GM18498 (cell line): ENCODE measurements around the gene PTGFRN.
"Not testable (repeated sequence)": the region's sequence is repeated elsewhere in the genome, so short reads cannot be mapped to it uniquely, and the experiment has no call there.

ENCODE experiments used
- ATAC-seq: cut with Tn5 transposase; IDR thresholded peaks from one replicate; pipeline ENCODE4 v1.9.1; 2021; ENCODE audit warnings: mild to moderate bottlenecking, moderate library complexity; ENCODE audit not compliant: unreplicated experiment

The PTGFRN gene

DNA sequence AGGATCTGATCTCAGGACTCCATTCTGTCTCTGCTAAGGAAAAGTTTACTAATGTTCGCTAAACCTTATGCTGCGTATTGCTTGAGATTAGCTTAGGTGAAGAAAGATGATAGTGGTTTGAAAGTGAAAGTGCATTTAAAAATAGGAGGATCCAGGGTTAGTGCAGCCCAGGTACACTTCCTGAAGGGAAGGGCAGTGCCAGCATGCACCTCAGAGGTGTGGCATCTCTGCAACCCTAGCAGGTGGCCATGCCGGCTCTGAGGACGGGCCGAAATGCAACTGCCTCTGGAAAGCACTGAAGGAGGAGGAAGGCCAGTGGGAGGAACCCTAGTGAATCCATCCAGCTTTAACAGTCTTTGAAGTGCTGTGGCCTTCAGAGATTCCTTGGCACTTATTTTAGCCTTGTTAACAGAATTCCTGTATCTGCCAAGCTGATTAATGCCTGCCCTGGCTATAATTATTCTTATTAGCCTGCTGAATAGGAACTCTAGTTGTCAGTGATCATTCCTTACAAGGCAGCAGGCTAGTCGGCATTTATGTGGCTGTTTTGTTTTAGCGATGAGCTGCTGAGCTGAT lies 5.5 kb downstream of the PTGFRN start:
- no peak for ATAC-seq

- no peak for ATAC-seq
These were observed 6.3 kb downstream of the PTGFRN start for GRCh38 chr1:116916002-116916401.

GRCh38 chr1:116916533-116917445 lies 7.1 kb downstream of the PTGFRN start:
- no peak for ATAC-seq

- no peak for ATAC-seq
These were observed 9.1 kb downstream of the PTGFRN start for GRCh38 chr1:116918714-116919357.

DNA sequence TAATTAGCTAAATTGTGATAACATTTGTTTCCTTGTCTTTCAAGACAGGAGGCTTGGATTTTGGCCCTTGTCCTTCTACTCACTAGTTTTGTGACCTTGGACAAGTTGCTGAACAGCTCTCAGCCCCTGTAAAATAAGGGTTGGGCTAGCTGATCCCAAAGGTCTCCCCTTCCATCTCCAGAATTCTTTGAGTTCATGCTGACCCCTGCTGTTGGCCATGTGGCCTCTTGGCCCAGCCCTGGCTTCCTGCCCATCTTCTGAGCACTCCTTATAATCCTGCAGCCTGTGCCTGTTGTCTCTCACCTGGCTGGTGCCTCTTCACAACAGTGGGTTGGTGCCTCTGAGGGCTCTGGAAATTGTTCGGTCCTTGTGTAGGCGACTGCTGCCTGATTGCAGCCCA lies 10.1 kb downstream of the PTGFRN start:
- ATAC-seq: no peak

GRCh38 chr1:116920211-116920610 lies 10.5 kb downstream of the PTGFRN start:
- no peak for ATAC-seq

- no peak for ATAC-seq
These were observed 11.7 kb downstream of the PTGFRN start for GRCh38 chr1:116921301-116921885.

- ATAC-seq: no peak
These were observed 12.2 kb downstream of the PTGFRN start for GRCh38 chr1:116921937-116922336.

DNA sequence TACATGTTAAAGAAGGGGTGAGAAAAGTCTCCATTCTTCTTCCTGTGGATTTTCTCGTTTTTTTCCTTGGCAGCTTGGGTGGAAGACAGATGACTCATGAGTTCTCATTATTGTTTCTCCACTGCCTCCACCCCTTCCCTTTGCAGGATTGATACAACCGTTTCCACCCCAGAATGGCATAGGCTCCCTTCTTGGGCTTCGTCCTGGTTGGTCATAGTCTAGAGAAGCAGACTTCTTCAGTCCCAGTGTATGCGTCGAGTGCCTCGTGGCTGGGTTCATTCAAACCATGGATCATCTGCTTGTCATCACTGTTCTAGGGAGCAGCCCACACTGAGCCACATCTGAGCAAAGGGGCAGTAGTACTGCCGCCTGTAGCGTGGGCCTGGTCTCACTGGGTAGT lies 13.7 kb downstream of the PTGFRN start:
- no peak for ATAC-seq

DNA sequence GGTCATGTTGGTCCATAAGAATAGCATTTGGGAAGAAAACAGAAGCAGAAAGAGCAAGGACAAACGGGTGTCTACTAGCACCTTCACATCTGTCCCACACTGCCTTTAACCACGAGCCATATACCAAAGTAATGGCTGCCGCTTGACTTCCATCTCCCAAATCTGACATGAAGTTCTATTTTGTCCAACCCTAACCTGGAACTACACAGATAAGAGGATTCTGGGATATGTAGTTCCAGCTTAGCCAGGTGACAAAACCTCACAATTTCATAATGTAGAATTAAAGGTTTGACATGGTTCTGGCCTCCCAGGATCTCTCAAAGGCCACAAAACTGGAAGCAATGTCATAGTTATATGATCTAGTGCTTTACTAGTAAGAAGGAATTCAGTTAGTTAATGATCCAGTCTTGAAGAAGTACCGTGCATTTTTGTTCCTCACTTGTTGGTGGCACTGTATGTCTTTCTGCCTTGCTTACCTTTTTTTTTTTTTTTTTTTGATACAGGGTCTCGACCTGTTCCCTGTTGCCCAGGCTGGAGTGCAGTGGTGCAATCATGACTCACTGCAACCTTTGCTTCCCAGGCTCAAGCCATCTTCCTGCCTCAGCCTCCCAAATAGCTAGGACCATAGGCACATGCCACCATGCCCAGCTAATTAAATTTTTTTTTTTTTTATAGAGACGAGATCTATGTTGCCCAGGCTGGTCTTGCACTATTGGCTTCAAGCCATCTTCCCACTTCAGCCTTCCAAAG lies 17.5 kb downstream of the PTGFRN start:
- ATAC-seq: no peak

GRCh38 chr1:116929961-116930592 lies 20.4 kb downstream of the PTGFRN start:
- no peak for ATAC-seq

GRCh38 chr1:116931016-116931918 lies 21.6 kb downstream of the PTGFRN start:
- no peak for ATAC-seq

DNA sequence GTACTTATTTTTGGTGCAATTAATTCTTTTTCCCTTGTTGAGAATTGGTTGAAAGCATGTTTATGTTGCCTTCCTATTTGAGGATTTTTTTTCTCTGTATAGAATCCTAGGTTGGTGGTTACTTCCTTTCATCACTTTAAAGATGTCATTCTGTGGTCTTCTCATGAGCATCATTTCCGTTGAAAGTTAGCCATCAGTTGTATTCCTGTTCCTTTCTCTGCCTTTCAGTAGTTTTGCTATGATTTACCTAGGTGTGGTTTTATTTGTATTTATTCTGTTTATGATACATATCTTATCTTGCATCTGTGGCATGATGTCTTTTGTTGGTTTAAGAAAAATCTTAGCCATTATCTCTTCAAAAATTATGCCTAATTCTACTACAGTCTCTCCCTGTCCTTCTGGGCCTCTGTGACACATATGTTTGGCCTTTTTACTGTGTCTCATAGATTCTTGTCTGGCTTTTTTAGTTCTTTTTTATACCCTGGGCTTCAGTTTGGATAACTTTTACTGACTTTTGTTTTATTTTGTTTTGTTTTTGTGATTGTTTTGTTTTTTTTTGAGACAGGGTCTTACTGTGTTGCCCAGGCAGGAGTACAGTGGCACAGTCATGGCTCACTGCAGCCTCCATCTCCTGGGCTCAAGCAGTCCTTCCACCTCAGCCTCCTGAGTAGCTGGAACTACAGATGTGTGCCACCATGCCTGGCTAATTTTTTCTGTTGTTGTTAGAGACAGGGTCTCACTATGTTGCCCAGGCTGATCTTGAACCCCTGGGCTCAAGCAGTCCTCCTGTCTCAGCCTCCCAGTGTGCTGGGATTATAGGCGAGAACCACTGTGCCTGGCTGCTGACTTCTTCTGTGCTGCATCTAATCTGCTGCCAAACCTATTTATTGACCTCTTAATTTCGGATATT lies 24.1 kb downstream of the PTGFRN start:
- ATAC-seq: no peak

GRCh38 chr1:116934586-116935207 lies 25.0 kb downstream of the PTGFRN start:
- no peak for ATAC-seq

DNA sequence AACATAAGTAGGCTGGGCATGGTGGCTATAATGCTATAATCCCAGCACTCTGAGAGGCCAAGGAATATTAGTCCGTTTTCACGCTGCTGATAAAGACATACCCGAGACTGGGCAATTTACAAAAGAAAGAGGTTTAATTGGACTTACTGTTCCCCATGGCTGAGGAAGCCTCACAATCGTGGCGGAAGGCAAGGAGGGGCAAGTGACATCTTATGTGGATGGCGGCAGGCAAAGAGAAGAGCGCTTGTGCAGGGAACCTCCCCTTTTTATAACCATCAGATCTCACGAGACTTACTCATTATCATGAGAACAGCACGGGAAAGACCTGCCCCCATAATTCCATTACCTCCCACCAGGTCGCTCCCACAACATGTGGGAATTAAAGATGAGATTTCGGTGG lies 28.5 kb downstream of the PTGFRN start:
- no peak for ATAC-seq

- ATAC-seq: not testable (repeated sequence)
These were observed 30.2 kb downstream of the PTGFRN start for GRCh38 chr1:116939780-116940543.
